D721Med (cell line): ENCODE measurements around the gene VPS36.
A peak's percentile ranks its signal among the peaks of the same experiment; 100 is the strongest.
"Not testable (repeated sequence)": the region's sequence is repeated elsewhere in the genome, so short reads cannot be mapped to it uniquely, and the experiment has no call there.

ENCODE experiments used
- DNase-seq: peaks from one replicate; pipeline ENCODE4 v3.0.0; 2011; ENCODE audit warnings: low spot score; ENCODE audit not compliant: insufficient read length
- FAIRE-seq: peaks from 2 replicates; lab custom pipeline; 2011; peaks lifted over from hg19 to GRCh38; lab: Jason Lieb, UNC
- TF ChIP-seq, protein P1 (sequence below): IDR thresholded peaks from 2 replicates; pipeline ENCODE4 v1.5.1; 2012; ENCODE audit warnings: mild to moderate bottlenecking, control low read depth; ENCODE audit not compliant: insufficient read depth; ENCODE audit errors: missing control alignments

Gene VPS36

DNA sequence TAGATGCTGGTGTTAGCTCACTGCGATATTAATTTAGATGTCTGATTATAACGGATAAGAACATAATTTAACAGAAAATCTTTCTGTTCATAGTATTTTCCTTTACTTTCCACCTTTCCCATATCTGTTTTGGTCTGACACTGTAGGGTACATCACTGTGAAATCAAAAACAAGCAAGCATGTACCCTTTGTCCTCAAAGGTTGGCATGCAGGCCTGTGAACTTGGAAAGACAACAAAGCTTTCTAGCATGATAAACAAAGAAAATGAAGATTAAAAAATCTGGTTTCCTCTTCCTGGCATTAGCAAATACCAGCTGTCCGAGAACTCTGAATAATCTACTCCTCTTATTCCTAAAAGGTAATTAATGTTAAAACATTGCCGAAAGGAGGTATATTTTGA, 76.0 kb downstream of the VPS36 start:
- FAIRE-seq (no peak), DNase-seq (no peak)
- TF ChIP-seq, protein P1, sequence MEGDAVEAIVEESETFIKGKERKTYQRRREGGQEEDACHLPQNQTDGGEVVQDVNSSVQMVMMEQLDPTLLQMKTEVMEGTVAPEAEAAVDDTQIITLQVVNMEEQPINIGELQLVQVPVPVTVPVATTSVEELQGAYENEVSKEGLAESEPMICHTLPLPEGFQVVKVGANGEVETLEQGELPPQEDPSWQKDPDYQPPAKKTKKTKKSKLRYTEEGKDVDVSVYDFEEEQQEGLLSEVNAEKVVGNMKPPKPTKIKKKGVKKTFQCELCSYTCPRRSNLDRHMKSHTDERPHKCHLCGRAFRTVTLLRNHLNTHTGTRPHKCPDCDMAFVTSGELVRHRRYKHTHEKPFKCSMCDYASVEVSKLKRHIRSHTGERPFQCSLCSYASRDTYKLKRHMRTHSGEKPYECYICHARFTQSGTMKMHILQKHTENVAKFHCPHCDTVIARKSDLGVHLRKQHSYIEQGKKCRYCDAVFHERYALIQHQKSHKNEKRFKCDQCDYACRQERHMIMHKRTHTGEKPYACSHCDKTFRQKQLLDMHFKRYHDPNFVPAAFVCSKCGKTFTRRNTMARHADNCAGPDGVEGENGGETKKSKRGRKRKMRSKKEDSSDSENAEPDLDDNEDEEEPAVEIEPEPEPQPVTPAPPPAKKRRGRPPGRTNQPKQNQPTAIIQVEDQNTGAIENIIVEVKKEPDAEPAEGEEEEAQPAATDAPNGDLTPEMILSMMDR = no peak

DNA sequence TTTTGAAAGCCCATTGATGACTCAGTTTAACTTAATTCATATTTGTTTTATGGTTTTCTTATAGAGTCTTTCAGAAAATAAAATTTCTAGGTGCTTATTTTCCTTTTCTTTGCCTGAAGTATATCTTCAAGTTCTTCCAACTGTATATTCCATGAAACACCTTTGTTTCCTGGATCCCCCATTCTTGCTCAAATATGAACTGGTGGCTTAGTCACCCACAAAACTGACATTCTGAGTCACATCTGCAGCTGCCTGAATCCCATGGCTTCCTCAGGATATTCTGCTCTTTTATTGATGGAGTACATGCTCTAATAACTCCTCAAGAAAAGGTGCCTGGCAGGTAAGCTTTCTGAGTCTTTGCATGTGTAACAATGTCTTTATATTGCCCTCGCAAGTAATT, 77.2 kb downstream of the VPS36 start:
- FAIRE-seq = not testable (repeated sequence)

DNA sequence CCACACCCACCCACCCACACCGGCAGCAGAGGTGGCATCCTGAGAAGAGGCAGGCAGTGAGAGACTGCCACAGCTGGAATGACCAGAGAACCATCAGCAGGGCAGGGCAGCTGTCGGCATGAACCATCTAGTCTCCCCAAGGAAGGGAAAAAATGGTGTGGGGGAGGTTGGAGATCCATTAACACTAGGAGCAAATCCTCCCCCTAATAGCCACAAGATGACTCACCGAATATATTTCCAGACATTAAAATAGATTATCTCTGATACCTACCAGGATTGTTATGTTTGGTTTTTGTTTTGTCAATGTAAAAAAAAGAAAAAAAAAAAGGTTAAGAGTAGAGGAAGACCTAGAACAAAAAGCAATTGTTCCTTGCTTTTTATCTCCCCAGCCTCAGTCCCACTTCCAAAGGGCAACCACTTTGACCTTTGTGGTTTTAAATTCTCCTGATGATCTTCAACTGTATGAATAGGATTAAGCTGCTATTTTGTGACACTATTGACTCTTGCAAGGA, 78.6 kb downstream of the VPS36 start:
- FAIRE-seq (peak; percentile 71), DNase-seq (no peak)
- TF ChIP-seq, protein P1 = no peak

More for the DNA sequence above, 77.2 kb downstream of the VPS36 start:
- DNase-seq = not testable (repeated sequence)

DNA sequence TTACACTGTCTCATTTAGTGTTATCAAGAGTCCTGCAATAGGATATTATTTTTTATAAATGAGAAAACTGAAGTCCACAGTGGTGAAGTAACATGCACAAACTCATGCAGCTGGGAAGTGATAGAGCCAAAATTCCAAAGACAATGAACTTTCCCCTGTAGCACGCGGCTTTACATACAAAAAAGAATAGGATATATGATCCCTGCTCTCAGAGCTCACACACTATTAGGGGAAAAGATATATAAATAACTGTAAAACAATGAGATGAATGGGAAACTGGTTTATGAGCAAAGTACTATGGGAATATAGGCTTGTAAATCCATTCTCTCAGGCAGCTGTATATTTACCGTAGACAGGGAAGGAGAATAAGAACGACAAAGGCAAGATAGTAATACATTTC, 84.1 kb downstream of the VPS36 start:
- FAIRE-seq (no peak), DNase-seq (no peak)
- TF ChIP-seq, protein P1 = no peak
